HL-60 (cell line): Measurements from ENCODE around the gene MFSD6L.

Experiments
- DNase-seq, 2 experiments: peaks; one replicate each; pipeline ENCODE4 v3.0.0-alpha.2; 2010 to 2020; ENCODE audit warnings: low read depth in 1 of 2, low spot score in 1 of 2
- H3K27ac ChIP-seq: fragments of 250-450 bp; sonication (Bioruptor Pico); replicated peaks from 2 replicates; pipeline ENCODE4 v1.5.1; 2020; ENCODE audit warnings: mild to moderate bottlenecking, moderate library complexity
- H3K27me3 ChIP-seq: fragments of 250-450 bp; sonication (Bioruptor Pico); 2 replicates; pipeline ENCODE4 v1.5.1; 2021; ENCODE audit warnings: mild to moderate bottlenecking, moderate library complexity; ENCODE audit not compliant: insufficient read depth, poor library complexity, severe bottlenecking
- H3K4me3 ChIP-seq: replicated peaks from 2 replicates; pipeline ENCODE4 v1.5.1; 2011; ENCODE audit warnings: mild to moderate bottlenecking, control low read depth, low read length; ENCODE audit not compliant: insufficient read depth
- GABPA ChIP-seq: IDR thresholded peaks from 2 replicates; pipeline ENCODE4 v1.6.1; 2012; ENCODE audit warnings: low read depth
- POLR2AphosphoS5 ChIP-seq: IDR thresholded peaks from 2 replicates; pipeline ENCODE4 v1.6.1; 2012; ENCODE audit warnings: low read depth
- REST ChIP-seq: IDR thresholded peaks from 2 replicates; pipeline ENCODE4 v1.6.1; 2012; ENCODE audit warnings: low read depth; ENCODE audit not compliant: insufficient replicate concordance
- SPI1 ChIP-seq: IDR thresholded peaks from 2 replicates; pipeline ENCODE4 v1.6.1; 2012; ENCODE audit warnings: low read depth, mild to moderate bottlenecking, borderline replicate concordance
- TF ChIP-seq, protein P1 (sequence below): IDR thresholded peaks from one replicate; pipeline ENCODE4 v1.5.1; 2011; ENCODE audit warnings: low read length, control low read depth, inconsistent platforms; ENCODE audit not compliant: insufficient read depth

The MFSD6L gene

DNA sequence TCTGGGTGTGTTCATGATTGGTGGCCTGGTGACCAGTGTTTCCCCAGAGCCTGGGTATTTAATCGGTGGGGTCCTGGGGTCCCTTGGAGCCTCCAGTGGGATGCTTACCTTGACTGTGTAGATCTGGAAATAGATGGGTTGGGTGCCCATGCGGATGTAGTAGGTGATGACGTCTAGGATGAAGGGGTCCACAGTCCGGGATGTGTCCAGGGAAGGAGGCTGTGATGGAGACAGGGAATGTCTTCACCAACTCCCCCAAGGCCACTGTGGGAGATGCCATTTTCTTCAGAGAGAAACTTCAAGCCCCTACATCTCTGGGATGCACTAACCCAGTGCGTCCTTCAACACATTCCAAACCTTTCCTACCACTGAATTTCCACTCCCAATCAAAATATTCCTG, 24.1 kb upstream of the MFSD6L start:
- no peak for DNase-seq
- Histone ChIP-seq H3K27ac (no peak overlapping the region), H3K4me3 (no peak overlapping the region), H3K27me3 (no peaks in the 10 kb centered on the region)
- TF ChIP-seq GABPA (no peak), REST (no peak), SPI1 (no peak), POLR2AphosphoS5 (no peak)
- TF ChIP-seq, protein P1, sequence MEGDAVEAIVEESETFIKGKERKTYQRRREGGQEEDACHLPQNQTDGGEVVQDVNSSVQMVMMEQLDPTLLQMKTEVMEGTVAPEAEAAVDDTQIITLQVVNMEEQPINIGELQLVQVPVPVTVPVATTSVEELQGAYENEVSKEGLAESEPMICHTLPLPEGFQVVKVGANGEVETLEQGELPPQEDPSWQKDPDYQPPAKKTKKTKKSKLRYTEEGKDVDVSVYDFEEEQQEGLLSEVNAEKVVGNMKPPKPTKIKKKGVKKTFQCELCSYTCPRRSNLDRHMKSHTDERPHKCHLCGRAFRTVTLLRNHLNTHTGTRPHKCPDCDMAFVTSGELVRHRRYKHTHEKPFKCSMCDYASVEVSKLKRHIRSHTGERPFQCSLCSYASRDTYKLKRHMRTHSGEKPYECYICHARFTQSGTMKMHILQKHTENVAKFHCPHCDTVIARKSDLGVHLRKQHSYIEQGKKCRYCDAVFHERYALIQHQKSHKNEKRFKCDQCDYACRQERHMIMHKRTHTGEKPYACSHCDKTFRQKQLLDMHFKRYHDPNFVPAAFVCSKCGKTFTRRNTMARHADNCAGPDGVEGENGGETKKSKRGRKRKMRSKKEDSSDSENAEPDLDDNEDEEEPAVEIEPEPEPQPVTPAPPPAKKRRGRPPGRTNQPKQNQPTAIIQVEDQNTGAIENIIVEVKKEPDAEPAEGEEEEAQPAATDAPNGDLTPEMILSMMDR = no peak

DNA sequence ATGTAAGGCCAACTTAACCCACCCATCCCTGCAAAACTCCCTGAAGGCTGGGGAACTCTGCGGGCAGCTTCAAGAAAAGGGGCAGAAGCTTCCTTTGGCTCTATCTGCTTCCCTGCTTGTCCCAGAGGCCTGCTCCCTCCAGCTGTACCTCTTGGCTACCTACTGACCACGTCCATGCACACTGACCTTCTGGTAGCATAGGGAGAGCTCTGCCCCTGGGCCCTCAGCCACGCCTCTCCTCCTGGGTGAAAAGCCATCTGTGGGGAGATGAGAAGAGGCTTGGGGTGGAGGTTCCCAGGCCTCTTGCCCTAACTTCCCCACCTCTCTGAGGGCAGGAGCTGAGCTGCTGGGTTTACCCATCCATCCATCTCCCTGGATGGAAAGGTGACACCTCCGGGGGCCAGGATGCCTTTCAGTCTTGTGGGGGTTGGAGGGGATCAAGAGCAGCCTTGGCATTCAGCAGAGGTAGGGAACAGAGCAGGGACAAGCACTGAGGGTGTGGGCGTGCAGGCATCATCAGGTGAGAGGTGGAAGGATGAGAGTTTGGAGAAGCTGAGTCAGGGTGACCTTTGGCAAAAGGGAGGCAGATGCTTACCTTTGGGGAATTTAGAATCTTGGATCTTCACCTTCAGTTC, 23.4 kb upstream of the MFSD6L start:
- Histone ChIP-seq H3K4me3 (no peak overlapping the region), H3K27ac (no peak overlapping the region), H3K27me3 (no peaks in the 10 kb centered on the region)
- no peak for DNase-seq
- TF ChIP-seq POLR2AphosphoS5 (no peak), SPI1 (no peak), GABPA (no peak), REST (no peak)
- TF ChIP-seq, protein P1 = no peak

DNA sequence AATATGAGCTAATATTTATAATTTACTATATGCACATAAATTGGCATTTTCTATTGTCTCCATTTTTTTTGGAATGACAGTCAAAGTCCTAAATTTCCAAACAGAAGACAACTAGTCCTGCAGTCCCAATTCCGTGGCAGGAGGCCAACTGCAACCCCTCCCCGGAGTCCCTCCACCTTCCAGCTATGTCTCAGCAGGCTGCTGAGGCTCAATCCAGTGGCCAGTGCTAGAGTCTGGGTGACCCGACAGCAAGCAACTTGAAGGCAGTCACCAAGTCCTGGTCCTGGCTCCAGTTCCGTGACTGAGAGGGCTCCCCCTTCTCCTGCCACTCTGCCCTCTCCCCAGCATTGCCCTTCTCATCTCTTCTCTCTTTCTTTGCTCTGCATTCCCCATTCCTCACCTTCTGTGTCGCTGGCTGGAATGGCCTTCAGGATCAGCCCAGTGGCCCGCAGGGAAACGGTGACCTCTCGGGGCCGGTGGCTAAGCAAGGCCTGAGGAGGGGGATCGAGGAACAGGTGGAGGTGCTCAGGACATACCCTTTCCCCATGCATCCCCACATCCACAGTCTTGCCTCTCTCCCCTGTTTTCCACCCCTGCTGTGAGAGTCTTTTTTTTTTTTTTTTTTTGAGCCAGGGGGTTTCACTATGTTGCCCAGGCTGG, 22.4 kb upstream of the MFSD6L start:
- Histone ChIP-seq H3K27me3 (no peaks in the 10 kb centered on the region), H3K4me3 (no peak overlapping the region)
- TF ChIP-seq, protein P1 = no peak
- no peak for TF ChIP-seq REST
- TF ChIP-seq SPI1 = no peak
- TF ChIP-seq POLR2AphosphoS5 = no peak

More for the DNA sequence above, 22.4 kb upstream of the MFSD6L start:
- no peak for DNase-seq
- no peak overlapping the region for H3K27ac ChIP-seq
